Gastroesophageal sphincter (tissue), 4 donors: ENCODE results near the gene TACC3. TPM values are rescaled to one million over a fixed set of nuclear protein-coding genes. Genes with fewer than 3 reads are reported as not detected.

ENCODE experiments used
- ATAC-seq: fragments of 150-250 bp; one replicate; pipeline ENCODE4 v1.9.1; 2016; ENCODE audit warnings: mild to moderate bottlenecking, moderate library complexity
- H3K27ac ChIP-seq, 4 donors: fragments of 200-600 bp; sonication (generic) in 3 of 4; 1 replicate in 3 of 4; 2 replicates in 1 of 4; pipeline ENCODE4 v1.5.1; 2016 to 2019
- H3K27me3 ChIP-seq: fragments of 200-600 bp; sonication (generic); one replicate; pipeline ENCODE4 v1.5.1; 2019
- H3K36me3 ChIP-seq, 2 donors: fragments of 200-600 bp; sonication (generic); one replicate each; pipeline ENCODE4 v1.5.1; 2019; ENCODE audit warnings: control low read depth in 1 of 2
- H3K4me1 ChIP-seq, 3 donors: fragments of 200-600 bp; sonication (generic); 1 replicate in 2 of 3; 2 replicates in 1 of 3; pipeline ENCODE4 v1.5.1; 2016 to 2019; ENCODE audit warnings: control low read depth in 2 of 3
- H3K4me3 ChIP-seq, 2 donors: fragments of 200-600 bp; sonication (generic); one replicate each; pipeline ENCODE4 v1.5.1; 2019; ENCODE audit warnings: mild to moderate bottlenecking in 1 of 2, moderate library complexity in 1 of 2
- H3K9me3 ChIP-seq, 3 donors: fragments of 200-600 bp; sonication (generic); one replicate each; pipeline ENCODE4 v1.5.1; 2017 to 2019; ENCODE audit warnings: control low read depth in 2 of 3
- CTCF ChIP-seq, 4 experiments: fragments of 200-600 bp in 2 of 4; fragments of 450-650 bp in 2 of 4; sonication (generic) in 1 of 4; IDR thresholded peaks; one replicate each; pipeline ENCODE4 v1.5.1; 2017 to 2019; ENCODE audit warnings: antibody characterized with exemption in 4 of 4, mild to moderate bottlenecking in 2 of 4, moderate library complexity in 2 of 4
- EP300 ChIP-seq: sonication (generic); formaldehyde crosslinking; IDR thresholded peaks from one replicate; pipeline ENCODE4 v1.6.1; 2017; ENCODE audit warnings: antibody characterized with exemption, mild to moderate bottlenecking
- POLR2A ChIP-seq, 2 donors: fragments of 450-650 bp; IDR thresholded peaks; one replicate each; pipeline ENCODE4 v1.6.1; 2017; ENCODE audit warnings: antibody characterized with exemption in 2 of 2, mild to moderate bottlenecking in 2 of 2, moderate library complexity in 1 of 2
- POLR2AphosphoS5 ChIP-seq: sonication (generic); formaldehyde crosslinking; IDR thresholded peaks from one replicate; pipeline ENCODE4 v1.6.1; 2017; ENCODE audit warnings: antibody characterized with exemption
- WGBS, 2 donors: methylation state at CpG; one replicate each; pipeline ENCODE4 v1.1.5; 2018; ENCODE audit warnings: low coverage in 1 of 2; 5-methylcytosine and 5-hydroxymethylcytosine counted together
- total RNA-seq, 4 donors: library from RNA; depleted of rRNA; stranded (reverse); fragments of >200 nt; gene quantifications; one replicate each; pipeline ENCODE4 v1.1.0, GENCODE V29; 2016

Gene TACC3
- total RNA-seq, 4 donors from 2014 or later, result 6.0 to 8.2 (median 7.1) TPM

DNA sequence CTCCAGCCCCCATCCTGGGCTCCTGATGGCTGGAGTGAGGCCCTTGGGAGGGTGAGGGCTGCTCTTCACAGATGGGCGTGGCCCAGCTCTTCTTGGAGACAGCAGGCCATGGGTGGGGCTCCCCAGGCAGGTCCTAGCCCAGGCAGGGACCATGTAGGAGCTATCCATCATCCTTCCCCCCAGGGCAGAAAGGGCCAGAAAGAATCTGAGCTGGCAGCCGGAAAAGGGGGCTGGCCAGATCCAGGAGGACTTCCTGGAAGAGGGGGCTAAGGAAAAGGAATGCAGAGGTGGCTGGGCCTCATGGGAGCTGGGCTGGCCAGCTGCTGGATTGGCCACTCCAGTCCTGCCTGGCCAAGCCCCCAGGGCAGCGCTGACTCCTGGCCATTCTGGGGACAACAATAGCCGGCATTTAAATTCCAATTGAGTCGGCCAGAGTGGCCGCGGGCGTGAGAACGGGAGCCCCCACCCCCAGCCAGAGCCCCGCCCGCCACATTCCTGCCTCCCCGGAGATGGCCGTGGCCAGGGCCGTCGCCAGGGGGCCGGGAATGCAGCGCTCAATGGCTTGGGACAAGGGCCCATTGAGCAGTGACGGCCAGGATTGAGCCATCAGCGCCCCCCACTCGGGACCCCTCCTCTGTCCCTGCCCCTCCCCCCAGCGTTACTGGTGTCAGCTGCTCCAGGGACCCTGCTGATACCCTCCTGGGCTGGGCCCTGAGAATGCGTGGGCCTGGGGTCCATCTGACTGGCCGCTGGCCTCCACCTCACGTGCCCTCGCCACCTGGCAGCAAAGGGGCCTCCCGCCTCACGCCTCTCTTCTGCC lies 56.7 kb downstream of the TACC3 start:
- H3K36me3 ChIP-seq, result no peaks in the 10 kb centered on the region
- no peak for ATAC-seq
- H3K9me3 ChIP-seq, result no peaks in the 10 kb centered on the region
- H3K4me3 ChIP-seq, result no peak overlapping the region
- H3K27ac ChIP-seq, result no peak overlapping the region
- WGBS, 2 donors, result 90 to 100% methylated on average over 4 to 5 of the region's 27 CpGs
- H3K4me1 ChIP-seq, result no peaks in the 10 kb centered on the region
- TF ChIP-seq EP300 (no peak), POLR2A (IDR thresholded peaks at IDR 0.05) (no peak), POLR2AphosphoS5 (no peak), CTCF (IDR thresholded peaks at IDR 0.05) (no peak)
- H3K27me3 ChIP-seq, result peaks cover 28% of the 10 kb centered on the region

DNA sequence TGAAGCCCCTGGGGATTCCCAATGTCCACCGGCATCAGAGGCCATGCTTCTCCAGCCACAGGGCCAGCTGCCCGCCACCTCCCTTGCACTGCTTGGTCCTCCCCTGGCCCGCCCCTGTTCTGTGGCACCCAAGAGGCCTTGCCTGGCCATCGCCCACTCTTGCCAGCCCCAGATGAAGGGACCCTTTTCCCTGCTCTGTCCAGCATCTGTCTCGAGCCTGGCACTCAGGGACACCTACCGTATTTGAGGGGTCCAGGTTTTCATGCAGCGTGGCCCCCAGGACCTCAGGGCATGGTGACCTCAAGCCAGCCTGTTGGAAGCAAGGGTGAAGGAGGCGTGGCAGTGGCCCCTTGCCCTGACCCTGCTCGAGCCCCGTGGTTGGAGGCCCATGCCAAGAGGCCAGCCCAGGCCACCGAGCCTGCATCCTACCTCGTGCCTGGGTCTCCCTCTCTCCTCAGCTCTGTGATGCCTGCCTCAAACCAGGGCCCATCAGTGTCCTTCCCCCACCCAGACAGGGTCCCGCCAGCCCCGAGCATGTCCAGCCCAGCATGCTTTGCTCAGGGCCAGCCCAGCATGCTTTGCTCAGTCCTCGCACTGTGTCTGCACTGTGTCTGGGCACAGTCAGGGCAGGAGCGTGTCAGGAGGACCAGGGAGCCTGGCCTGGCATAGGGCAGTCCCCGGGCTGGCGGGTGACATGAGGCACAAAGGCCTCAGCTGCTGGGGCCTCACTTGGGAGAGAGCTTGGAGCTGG lies 57.5 kb downstream of the TACC3 start:
- WGBS, 2 donors, result 70 to 90% methylated on average over 3 to 5 of the region's 18 CpGs
- peaks cover 28% of the 10 kb centered on the region for H3K27me3 ChIP-seq
- H3K36me3 ChIP-seq, result no peaks in the 10 kb centered on the region
- TF ChIP-seq CTCF (IDR thresholded peaks at IDR 0.05) (no peak), POLR2A (IDR thresholded peaks at IDR 0.05) (no peak), EP300 (no peak), POLR2AphosphoS5 (no peak)
- ATAC-seq, result no peak
- no peak overlapping the region for H3K4me3 ChIP-seq
- no peak overlapping the region for H3K27ac ChIP-seq
- H3K9me3 ChIP-seq, result no peaks in the 10 kb centered on the region
- no peaks in the 10 kb centered on the region for H3K4me1 ChIP-seq

GRCh38 chr4:1779588-1780382 lies 58.5 kb downstream of the TACC3 start:
- no peak for ATAC-seq
- Histone ChIP-seq H3K9me3 (no peaks in the 10 kb centered on the region), H3K4me3 (no peak overlapping the region), H3K27me3 (peaks cover 28% of the 10 kb centered on the region), H3K4me1 (no peaks in the 10 kb centered on the region), H3K27ac (no peak overlapping the region), H3K36me3 (no peaks in the 10 kb centered on the region)
- no peak for TF ChIP-seq CTCF (IDR thresholded peaks at IDR 0.05)
- no peak for TF ChIP-seq POLR2AphosphoS5
- TF ChIP-seq POLR2A (IDR thresholded peaks at IDR 0.05), result no peak
- no peak for TF ChIP-seq EP300
- WGBS, 2 donors, result 100% methylated on average over 2 of the region's 18 CpGs; no CpG with 5 or more reads in 1 of the 2 donors

- Histone ChIP-seq H3K4me3 (no peak overlapping the region), H3K27ac (no peak overlapping the region), H3K4me1 (no peaks in the 10 kb centered on the region), H3K36me3 (no peaks in the 10 kb centered on the region), H3K27me3 (peaks cover 28% of the 10 kb centered on the region), H3K9me3 (no peaks in the 10 kb centered on the region)
- ATAC-seq, result no peak
- TF ChIP-seq POLR2A (IDR thresholded peaks at IDR 0.05) (no peak), POLR2AphosphoS5 (no peak), CTCF (IDR thresholded peaks at IDR 0.05) (no peak), EP300 (no peak)
- 84 to 90% methylated on average over 2 to 12 of the region's 14 CpGs for WGBS, 2 donors
These were observed 59.1 kb downstream of the TACC3 start for GRCh38 chr4:1780435-1780834.
